ENCODE results near the gene SLC38A8.
A peak's percentile ranks its signal among the peaks of the same experiment; 100 is the strongest.

SLC38A8 gene

DNA sequence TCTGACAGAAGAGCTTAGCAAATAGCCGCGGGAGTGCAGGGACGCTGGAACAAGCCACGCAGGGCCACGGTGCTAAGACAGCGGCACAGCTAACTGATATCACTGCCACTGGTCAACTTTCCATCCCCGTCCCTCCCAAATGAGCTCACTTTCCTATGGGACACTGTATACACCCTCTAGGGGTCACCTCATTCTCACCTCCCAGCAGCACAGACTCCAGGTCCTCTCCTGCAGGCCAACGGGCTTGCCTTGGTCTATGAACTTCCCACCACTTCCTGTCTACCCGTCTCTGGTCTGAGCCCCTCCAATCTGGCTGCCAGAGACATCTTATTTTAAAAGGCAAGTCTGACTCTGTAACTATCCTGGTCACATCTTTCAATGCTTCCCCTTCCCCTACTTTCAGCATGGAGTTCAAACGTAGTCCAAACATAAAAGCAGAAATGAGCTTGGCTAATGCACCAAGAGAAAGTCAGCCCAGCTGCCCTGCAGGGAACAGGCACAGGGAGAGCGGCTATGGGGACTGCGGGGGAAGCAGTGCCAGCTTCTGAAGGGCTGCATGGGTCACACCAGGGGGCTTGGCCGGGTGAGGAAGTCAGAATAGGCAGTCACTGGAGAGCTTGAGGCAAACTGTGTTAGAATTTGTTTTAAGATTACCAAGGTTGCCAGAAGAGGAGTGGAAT is 26.3 kb upstream of the SLC38A8 start:
- no peak for DNase-seq (ENCODE audit: low read depth in 3 of 3)

DNA sequence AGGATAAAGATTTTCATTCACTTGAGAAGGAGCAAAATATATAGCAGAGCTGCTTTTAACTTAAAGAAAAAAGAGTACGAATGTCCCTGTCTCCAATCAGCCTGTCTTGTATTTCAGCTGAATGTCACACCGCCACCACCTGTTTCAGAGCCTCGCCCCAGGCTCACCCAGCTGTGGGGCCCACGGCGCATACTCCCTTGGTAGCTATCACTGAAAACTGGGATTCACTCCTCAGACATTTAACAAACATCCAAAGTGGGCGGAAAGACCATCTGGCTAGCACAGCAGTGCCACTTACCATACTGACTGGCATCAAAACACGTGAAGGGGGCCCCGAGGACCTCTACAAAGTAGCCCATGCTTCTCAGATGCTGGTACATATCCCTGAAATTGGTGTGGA is 25.4 kb upstream of the SLC38A8 start:
- no peak for DNase-seq (ENCODE audit: low read depth in 3 of 3)

DNA sequence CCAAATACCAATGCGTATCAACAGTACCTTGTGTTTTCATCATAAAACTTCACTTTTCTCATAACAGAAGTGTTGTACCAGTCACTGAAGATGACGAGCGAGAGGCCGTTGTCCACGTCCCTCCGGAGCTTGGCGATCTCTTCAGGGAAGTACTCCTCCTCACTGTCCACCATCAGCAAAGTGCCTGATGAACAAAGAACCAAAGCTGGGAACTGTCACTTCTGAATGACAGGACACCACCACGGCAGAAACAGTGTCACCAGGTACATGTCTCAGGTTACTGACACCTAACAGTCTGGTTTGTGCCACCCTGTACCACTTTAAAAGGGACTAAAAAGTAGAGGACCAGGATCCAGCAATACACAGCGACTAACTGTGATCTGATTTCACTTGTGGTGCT is 25.0 kb upstream of the SLC38A8 start:
- no peak for DNase-seq (ENCODE audit: low read depth in 3 of 3)

DNA sequence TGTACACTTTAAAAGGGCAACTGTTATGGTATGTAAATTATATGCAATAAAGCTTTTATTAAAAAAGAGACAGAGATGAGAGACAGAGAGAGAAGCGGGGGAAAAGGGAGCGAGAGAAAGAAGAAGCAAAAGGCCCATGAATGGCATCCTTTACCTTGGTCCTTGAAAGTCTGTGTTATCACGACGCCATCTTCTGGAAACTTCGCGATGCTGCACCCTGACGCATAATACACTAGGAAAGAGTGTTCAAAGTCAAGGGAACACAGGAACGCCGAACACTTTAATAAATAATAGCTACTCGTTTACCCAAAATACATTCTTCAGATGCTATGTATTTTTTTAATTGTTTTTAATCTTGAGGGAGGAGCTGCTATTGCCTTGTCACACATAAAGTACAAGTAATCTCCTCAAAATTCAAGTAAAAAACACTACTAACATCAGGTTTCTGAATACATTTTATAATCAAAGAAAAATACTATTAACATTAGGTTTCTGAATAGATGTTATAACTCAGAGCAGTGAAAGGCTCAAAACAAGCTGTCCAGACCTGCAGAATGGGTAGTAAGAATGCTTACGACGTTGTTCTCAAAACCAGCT is 23.0 kb upstream of the SLC38A8 start:
- DNase-seq (ENCODE audit: low read depth in 3 of 3) = no peak

DNA sequence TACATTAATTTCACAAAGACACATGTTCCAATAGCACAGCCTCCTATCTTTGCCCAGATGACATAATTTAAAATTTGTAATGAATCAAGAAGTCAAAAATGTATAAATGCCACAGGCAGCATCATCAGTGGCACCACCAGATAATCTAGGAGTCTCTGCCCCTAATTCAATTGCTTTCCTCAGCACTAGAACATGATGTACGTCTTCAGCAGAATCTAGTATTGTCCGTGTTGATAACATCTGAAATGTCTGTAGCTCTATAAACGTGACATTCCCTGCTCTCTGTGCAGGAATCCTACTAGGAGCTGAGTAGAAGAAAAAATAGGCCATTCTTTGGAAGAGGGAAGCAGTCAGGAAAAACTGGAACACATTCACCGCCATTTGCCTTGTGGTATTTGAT is 21.4 kb upstream of the SLC38A8 start:
- DNase-seq (ENCODE audit: low read depth in 3 of 3) = no peak

DNA sequence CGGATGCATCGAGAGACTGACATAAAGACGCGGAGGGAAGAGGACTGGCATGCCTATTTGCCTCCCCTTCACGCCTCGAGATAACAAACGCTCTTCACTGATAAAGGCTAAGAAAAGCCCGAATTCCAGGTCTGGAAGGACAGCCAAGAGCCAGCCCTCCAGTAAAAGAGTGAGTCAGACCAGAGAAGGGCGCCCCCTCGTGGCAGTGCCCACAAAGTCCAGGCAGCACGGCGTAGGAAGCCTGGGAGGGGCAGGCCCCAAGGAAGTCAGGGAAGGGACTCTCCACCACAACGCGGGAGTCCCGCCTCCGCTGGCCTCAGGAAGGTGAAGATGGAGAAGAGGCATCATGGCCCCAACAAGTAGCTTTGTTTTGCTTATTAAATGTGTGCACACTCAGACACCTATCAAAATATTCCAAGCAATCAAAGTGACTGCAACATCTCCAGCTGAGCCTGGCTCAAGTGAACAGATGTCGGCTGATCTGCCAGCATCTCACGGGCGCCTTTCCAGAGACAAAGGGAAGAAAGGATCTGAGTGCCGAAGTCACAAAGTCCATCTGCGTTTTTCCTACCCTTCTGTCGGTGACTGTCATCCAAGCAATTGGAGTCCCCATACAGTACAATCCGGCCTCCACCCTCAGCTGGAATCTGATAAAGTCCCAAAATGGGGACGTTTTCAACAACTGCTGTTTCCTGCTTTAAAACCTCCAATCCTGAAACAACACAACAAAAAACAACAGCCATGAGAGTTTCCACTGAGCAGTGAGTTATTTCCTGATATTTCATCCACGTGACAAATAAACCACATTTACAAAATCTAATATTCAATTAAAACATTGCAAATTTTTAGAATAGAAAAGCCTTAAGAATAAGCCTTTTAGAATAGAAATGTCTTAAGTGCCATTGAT is 20.4 kb upstream of the SLC38A8 start:
- peak; percentile 25 to 57 (median 38) for DNase-seq (ENCODE audit: low read depth in 3 of 3)

DNA sequence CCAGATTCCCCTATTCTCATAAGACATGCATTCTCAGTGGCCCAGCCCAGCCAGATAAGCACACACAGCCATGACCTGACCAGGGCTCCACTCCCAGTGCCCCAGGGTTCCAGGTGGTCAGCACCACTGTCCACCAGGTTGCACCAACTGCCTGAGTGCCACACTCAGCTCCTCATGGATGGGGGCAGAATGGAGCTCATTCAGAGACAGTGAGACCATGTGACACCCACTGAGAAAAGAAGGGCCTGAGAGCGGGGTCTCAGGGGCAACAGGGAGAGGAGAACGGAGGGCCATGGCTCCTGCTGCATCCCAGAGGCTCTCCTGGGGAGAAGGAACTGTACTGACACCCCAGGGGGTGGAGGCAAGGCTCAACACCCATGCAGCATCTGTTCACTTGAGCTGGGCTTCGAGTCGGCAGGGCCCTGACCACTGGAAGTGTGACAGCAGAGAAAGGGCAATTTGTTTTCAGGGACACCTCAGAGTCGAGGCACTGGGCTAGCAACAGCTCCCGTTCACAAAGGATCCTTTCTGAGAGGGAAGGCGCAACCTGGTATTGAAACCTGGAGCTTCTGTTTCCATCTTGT is 18.7 kb upstream of the SLC38A8 start:
- DNase-seq (ENCODE audit: low read depth in 3 of 3) = no peak

DNA sequence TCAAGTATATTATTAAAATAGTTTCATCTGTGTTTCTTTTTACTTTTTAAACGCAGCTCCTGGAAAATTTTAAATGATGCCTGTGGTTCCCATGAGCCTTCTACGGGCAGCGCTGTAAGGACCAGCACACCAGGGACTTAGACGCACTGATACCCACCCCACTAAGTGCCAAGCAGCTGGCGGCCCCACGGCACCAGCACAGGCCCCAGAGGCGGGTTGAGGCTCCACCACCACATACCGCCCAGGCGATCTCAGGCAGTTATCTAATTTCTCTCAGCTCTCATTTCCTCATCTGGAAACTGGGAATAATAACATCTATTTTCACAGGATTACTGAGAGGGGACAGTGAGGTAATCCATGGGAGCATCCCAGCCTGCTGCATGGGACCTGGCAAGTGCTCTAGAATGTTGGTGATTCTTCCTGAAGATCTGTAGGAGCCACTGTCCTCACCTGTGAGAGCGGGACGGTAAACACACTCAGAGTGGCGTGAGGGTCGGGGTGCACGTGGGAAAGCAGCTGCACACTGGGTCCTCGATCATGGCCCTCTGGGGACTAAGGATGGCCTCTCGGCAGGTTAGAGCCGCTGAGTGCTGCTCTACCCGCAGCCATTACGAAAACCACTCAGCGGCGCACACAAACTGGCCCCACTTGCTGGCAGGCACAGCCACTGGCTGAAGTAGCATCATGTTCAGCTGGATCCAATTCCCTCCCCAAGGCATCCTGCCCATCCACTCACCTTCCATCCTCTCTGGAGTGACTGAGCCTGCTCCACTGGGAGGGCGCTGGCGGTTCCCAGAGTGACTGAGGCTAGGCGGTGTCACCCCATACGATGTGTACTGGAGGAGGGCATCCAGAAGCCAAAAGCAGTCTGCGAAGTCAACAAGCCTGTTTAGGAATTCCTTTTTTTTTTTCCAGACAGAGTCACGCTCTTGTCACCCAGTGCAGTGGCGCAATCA is 17.6 kb upstream of the SLC38A8 start:
- no peak for DNase-seq (ENCODE audit: low read depth in 3 of 3)

DNA sequence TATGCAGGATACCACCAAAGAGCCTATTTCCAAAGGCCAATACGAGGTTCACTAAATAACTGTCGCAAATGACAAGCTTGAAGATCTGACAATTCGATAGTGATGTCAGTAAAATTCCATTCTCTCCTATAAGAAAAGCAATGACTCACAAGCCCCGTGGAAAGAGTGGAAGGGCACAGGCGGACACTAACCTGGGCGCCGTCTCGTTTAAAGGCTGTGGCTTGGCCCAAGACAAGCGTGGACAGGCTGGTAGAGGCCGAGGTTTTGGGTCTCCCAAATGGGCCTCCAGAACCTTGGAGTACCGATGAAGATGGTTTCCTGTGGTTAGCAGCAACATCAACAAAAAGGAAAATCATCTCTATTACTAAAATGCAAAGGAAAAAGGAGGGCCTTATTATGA is 16.5 kb upstream of the SLC38A8 start:
- DNase-seq (ENCODE audit: low read depth in 3 of 3) = no peak

DNA sequence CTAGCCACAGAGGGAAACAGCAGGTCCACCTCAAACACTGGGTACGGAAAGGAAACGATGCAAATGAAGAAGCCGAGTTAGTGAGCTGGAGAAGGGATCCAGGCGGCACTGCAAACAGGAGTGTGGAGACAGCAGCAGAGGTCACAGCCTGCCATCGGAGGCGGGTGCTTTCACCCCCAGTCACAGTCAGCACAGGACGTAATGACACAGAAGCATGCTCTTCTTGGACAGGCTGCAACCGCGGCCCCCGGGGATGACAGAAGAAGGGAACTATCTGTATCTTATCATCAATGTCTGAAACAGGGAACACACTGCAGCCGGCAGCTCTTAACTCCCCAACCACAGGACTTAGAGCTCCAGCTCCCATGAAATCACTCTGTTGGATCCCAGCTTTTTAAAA is 16.1 kb upstream of the SLC38A8 start:
- DNase-seq (ENCODE audit: low read depth in 3 of 3) = no peak

DNA sequence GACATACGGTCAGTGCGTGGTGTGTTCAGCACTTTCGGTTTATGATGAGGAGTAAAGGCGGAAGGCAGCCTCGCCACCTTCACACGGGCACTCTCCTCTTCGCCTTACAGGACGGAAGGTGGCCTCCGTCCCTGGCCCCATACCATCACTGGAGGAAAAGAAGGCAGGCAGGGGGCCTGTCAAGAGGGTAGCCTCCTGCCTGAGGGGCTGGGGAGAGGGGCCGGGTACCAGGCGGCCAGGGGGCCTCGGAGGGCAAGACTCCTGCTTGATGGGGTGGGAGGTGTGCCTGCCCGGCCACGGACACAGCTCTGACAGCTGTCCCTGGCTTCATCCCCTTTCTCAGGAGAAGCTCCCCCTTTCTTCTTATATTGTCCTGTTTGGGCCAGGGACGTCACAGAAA is 15.6 kb upstream of the SLC38A8 start:
- no peak for DNase-seq (ENCODE audit: low read depth in 3 of 3)

DNA sequence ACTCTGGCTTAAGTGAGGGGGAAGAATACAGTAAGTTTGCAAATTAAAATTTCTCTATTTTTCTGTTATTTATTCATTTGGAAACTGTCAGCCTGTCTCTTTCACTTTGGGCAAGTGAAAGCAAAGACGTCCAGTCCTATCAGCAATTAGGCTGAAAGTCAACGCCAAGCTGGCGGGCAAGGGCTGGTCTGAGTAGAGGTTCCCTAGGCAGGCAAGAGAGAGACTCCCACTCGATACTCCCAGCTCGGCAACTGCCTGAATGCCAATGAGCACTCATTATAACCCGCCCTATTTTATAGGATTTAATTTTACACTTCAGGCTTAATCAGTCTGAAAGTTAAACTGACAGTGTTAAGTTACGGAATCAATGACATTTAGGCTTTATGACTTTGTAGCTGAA is 14.3 kb upstream of the SLC38A8 start:
- no peak for DNase-seq (ENCODE audit: low read depth in 3 of 3)

DNA sequence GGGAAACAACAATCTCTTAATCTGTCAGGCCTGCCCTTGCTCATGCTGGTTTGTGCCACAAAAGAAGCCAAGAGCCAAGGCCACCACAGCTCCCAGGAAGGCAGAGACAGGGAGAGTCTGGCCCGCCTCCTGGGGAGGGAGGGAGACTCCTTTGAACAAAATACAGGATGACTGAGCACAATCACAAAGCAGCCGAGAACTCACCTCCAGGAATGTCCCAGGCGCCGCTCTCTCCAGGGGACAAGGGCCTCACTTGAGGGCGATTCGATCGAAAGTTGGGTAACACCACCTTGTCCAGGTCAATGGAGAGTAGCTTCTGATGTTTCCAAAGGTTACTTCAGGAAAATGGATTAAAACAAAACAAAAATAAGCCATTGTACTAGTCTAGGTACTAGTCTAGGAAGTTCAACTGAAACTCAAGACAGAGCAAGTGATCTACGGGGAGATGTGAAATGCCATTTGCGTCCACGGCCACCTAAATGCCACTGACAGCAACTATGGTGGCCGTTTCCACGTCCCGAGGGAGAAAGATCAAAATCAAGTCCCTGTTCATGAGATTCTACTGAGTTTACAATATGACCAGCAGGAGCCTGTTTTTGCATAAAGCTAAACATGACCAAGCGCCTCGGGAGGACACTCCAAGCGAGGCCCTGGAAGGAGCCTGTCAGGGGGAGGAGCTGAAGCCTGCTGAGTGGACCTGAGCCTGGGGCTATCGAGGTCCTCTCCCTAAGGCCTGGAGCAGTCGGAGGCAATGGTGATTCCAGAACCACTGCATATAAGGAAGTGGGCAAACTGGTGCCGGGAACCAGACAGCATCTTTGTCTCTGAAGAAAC is 13.4 kb upstream of the SLC38A8 start:
- no peak for DNase-seq (ENCODE audit: low read depth in 3 of 3)

DNA sequence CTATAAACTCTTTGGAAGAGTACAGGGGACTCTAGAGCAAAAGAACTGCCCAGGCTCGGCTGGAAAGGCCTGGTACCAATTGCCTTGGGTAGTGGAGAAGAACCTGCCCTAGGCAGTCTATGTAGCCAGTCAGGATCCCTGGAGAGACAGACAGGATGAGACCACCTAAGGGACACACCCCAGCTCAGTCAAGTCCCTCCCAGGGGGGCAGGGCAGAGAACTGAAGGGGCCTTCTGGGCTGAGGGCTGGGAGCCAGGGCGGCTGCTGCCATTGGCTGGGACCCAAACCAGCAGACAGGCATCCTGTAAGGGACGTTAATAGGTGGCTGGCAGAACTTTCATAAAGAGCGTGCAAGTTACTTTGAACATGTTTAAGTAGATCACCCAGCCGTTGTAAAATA is 12.8 kb upstream of the SLC38A8 start:
- DNase-seq (ENCODE audit: low read depth in 3 of 3) = no peak

DNA sequence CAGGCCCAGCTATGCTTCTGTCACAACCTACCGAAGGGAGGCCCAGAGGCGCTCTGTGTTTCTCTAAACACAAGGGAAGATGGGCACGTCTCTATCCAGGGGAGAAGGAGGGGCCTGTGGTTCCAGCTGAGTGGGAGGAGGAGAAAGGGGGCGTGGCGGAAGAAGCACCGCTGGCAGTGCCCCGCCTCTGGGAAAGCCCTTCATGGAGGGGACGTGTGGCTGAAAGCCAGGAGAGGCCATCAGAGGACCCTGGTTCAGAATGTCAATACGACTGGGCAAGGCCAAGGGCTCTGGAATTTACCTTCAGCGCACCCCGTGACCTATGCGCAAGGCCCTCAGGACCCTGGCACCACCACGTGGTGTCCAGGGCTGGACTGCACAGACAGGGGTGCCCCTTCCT is 12.3 kb upstream of the SLC38A8 start:
- no peak for DNase-seq (ENCODE audit: low read depth in 3 of 3)

DNA sequence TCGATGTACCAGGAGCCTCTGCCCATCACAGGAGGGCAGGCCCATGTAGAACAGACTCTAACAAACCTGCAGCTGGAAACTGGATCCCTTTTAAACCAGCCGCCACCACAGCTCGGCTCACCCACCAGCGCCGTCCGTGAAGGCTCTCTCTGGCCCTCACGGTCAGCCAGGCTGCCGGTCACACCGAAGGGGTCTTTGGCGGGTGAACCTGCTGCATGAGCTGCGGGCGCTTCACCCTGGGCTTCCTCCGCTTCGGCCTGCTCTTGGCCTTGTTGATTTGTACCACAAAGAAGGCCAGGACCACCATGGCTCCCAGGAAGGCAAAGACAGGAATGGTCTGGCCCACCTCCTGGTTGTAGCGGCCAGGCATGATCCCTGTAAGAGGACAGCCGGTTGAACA is 11.7 kb upstream of the SLC38A8 start:
- DNase-seq (ENCODE audit: low read depth in 3 of 3) = no peak

DNA sequence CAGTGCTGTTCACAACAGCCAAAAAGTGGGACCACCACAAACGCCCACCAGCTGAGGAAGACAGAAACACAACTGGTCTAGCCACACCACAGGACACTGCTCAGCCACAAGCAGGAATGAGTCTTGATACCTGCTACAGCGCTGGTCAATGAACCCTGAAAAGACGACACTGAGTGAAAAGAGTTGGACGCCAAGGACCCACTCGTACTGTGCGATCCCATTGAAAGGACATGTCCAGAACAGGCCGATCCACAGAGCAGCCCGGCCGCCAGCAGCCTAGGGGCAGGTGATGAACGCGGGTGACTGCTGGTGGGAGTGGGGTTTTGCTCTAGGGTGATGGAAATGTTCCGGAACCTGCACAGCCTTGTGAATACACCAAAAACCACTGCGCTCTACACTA is 10.6 kb upstream of the SLC38A8 start:
- no peak for DNase-seq (ENCODE audit: low read depth in 3 of 3)

DNA sequence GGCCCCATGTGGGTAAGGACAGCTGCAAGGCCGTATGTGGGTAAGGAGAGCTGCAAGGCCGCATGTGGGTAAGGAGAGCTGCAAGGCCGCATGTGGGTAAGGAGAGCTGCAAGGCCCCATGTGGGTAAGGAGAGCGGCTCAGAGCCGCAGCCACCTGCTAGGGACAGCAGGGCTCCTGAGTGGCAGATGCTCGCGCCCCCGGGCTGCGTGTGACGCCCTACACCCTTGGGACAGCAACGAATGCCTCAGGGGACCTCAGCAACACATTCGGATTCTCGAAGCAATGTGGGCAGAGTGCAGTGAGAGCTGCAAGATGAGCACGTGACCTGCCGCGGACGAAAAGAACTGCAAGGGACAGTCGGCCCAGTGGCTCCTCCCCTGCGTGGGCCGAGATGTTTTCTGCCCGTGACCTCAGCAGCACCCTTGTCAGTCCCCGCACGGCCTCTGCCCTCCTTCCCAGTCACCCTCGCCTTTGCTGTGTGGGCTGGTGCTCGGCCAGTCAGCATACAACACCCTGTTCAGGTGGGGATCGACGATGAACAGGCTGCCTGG is 9.6 kb upstream of the SLC38A8 start:
- DNase-seq (ENCODE audit: low read depth in 3 of 3) = no peak

DNA sequence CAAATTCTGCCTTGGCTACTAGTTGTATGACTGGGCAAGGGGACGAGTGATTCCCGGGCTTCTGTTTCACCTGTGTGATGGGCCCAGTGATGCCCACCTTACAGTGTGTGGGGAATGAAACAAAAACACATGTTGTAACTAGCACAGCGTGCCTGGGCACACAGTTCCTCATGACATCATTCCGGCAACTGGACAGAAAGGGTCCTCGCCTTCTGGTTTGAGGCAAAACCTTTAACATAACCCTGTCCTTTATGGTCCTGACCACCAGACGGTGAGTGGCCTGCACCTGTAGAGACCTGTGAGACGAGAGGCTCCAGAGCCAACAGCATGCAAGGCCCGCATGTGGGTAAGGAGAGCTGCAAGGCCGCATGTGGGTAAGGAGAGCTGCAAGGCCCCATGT is 7.7 kb upstream of the SLC38A8 start:
- no peak for DNase-seq (ENCODE audit: low read depth in 3 of 3)

DNA sequence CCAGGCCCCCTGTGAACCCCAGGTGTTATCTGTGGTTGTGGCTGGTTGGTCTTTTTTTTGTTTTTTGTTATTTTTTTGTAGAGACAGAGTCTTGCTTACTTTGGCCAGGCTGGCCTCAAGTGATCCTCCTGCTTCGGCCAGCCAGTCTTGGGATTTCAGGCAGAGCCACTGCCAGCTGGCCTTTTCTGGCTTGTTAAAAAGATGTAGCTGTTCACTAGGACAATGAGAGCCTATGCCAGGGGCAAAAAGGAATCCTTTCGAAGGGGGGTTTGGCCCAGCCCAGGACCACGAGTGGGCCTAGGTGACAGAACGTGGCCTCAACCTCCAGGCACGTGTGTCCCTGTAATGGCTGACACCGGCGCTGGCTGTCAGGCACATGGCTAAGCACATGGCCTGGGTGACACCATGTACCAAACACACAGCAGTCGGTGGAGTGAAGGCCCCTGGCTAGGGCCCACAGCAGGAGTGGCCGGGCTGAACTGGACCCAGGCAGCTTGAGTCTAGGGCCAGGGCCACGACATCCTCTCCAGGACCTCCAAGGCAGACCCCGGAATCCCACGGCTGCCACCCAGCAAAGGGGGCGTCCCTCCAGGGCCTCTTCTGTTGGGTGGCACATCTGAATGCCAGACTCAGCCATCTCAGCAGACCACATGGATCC is 6.9 kb upstream of the SLC38A8 start:
- no peak for DNase-seq (ENCODE audit: low read depth in 3 of 3)

Data from stimulated activated CD4-positive, alpha-beta T cell treated with anti-CD3 and anti-CD28 coated beads, TNF-alpha, amount 100 ng/mL, for 4 hours (primary cell).